GM10847 (cell line): ENCODE results near the gene EN2.

ENCODE experiments used
- POLR2A ChIP-seq: IDR thresholded peaks from 2 replicates; pipeline ENCODE4 v1.6.1; 2011; ENCODE audit not compliant: insufficient read length; ENCODE audit errors: extremely low read depth

EN2 gene

DNA sequence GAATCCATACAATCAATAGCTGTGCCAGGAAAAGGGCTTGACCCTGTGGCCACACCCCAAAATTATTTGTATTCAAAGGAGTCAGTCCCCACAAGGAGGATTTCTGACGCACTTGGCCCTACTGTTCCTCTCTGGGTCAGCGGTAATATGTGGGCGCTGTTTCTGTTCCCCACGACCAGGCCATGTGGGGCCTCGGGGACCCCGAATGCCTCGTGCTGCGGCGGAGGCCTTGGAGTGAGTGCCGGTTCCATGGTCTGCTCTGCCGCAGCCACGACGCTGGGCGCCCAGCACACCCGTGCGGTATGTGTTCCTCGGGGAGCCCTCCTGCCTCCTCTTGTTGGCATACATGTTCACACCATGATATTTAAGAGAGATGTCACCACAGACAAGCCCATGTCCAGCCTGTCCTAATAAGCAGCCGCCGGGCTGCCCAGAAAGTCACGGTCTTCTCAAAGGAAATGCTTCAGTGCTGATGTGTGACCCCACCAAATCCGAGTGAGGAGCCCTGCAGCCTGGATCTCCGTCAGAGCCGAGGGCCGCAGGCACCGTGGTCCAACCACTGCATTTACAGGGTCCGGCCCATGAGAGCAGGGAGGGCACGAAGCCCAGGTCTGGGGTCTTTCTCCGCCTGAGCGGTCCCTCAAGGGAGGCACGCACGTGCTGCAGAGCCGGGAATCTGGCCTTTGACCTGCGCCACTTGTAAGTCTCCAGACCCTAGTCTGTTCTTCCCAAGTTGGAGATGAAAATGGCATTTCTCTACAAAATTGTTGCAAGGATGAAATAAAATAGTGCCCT lies 36.0 kb downstream of the EN2 start:
- no peak for TF ChIP-seq POLR2A

- no peak for TF ChIP-seq POLR2A
Measured at GRCh38 chr7:155494551-155494950, 36.6 kb downstream of the EN2 start.

DNA sequence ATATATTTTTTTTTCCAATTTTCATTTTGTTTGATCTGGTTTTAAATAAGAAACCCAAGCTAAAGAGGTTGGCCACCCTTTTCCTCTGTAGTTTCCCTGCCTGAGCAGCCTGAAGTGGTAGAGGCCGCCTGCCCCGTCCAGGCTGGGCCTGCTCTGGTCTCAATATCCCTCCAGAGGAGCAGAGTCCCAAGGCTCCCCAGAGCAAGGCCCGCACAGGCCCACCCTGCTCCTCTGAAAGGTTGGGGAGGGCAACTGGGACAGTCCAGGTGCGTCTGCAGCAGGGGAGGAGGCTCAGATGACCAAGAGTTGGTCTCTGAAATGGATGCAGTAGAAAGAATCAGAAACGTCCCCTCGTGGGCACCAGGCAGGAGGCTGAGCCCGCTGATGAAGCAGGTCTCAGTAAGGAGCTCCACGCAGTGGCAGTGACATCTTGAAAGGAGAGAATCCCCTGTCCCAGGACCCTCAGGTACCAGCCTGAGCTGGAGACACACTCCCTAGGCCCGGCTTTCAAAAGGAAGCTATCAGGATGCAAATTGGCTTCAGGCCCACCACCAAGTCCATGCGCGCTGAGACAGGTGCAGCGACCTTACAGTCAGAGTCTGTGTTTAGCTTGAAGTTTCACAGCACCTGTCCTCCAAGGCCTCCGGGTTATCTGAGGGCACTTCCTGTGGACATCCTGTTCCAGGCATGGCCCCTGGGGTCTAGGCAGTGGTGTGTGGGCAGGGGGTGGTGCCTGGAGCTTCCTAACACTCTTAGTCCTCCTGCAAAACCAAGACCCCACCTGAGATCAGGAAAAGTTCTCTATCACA lies 37.7 kb downstream of the EN2 start:
- no peak for TF ChIP-seq POLR2A

DNA sequence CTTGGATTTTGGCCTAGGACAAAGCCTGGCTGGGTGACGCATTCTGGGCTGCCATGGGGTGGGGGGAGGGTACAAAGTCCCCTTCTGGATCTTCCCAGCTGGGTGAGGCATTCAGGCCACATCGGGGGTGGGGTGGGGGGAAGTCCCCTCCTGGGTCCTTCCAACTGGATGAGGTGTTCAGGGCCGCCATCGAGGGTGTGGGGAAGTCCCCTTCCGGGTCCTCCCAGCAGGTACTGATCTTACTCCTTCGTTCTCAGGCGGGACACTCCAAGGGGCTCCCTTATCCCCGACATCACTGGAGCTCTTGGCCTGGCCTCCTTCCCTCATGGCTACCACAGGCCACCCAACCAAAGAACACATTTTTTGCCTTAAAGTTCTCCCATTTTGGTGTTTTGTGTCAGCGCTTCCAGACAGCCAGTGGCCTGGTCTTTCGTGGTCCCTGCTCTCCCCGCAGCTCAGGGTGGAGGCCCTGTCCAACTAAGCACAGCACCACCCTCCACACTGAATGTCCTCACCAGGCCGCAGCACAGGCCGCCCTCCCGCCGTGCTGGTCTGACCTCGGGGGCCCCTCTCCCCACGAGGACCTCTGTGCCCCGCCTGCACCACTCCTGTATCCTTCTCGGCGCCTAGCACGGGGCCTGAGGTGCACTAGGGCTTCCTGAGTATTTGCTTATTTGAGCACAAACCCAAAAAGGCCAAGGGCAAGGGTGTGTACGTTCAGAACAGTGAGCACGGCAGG lies 38.5 kb downstream of the EN2 start:
- no peak for TF ChIP-seq POLR2A

- TF ChIP-seq POLR2A = no peak
Measured at GRCh38 chr7:155497149-155497901, 39.4 kb downstream of the EN2 start.

DNA sequence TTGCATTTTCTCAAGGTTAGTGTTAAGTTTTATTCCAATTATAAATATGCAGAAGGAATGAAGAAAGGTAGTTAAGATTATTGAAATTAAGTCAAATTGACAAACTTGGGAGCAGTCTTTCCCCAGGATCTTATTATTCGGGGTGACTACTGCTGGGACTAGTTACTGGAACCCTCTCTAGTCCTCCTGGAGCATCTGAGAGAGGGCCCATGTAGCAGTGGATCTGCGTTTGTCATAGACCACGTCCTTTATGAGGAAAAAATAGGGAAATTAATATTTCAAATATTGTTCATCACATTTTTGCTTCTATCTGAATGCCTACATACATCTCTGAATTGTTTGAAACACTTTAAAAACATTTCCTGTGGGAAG lies 47.5 kb downstream of the EN2 start:
- no peak for TF ChIP-seq POLR2A

DNA sequence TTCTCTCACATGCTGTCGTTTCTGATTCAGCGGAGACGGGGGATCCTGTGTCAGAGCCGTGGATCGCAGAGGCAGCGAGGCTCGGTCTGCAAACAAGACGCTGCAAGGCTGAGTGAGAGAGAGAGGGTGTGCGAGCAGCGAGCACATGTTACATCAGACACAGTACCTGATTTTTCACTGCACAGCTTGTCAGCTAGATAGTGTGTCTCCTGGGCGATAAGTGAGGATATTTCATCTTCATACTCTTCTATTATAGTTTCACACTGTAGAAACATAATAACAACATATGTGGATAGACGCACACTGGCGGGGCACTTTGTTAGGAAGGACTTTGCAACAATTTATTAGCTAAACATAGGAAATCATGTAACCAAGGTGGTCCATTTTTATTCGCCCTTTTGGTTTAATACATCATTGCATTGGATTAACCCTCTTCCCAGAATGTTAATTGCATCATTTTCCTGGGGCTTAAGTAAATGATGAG lies 49.0 kb downstream of the EN2 start:
- TF ChIP-seq POLR2A = no peak

- no peak for TF ChIP-seq POLR2A
Measured at GRCh38 chr7:155507576-155507975, 49.6 kb downstream of the EN2 start.

DNA sequence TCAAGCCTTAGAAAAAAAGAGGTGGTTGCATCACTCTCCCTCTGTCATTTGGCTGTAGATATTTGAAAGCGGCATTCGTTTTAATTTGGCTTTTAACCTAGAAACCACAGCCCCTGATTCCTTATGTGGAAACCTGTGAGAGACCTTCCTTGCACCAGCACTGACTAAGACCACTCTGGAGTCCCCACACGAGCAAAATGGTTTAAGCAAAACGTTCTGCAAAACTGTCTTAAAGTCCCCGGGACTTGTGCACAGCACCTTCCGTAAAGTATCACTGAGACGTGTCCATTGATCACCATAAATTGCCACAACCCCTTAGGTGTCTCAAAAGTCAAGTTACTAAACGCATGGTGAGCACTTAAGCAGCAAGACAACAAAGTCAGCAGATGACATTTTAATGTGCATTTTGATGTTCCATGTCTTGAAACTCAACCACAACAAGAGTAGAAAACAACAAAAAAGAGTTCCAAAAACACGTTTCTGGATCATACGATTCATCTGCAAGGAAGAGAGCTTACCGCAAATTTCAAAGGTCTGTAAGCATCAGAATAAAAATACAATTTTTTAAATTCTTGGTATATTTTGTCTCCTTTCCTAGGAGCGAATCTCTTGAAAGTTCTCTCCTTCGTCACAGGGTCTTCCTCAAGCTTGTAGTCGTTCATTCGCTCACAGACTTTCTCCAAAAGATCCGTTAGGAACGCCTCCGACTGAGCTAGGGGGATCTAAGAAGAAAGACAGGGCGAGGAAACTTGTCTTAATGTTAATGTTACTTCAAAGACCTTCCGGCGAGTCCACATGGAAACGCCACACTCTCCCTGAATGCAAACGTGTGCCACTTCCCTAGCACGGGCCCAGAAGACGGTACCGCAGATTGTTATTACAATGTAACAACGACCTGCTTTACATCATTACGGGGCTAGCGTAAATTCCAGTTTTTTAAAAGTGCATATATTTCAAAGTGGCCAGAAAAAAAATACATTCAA lies 50.7 kb downstream of the EN2 start:
- TF ChIP-seq POLR2A = no peak

GRCh38 chr7:155509359-155509724 lies 51.4 kb downstream of the EN2 start:
- no peak for TF ChIP-seq POLR2A

DNA sequence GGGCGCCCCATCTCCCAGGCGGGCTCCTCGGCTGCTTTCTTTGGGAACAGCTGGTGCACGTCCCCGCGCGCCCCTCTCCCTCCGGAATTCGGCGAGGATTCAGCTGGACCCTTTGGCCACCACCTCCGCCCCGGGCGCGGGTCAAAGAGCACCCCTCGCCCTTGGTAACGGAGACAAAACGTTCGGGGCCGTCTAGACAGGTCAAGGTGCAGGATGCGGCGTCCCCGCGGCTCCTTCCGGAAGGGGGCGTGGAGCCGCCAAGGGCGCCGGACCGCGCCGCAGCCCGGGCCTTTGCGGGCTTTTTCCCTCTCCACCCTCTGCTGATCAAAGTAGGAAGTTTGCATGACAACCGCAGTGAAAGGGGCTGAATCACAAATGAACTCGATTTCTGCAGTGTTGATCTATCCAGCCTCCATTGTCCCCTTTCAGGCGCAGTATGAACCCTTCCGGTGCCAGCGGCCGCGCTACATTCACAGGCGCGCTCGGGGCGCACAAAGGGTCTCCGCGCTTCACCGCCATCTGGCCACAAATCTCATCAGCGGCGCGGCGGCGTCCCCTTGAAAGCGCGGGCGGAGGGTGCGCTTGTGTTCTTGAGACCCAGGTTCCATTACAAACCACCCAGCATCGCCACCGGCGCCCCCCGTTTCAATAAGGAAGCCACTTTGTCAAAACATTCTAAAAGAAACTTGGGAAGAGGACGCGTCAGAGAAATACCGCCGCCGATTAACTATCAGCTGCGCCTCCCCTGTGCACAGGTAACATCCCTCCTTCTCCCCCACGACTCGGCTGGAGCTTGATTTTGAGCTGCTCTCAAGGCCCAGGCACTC lies 52.0 kb downstream of the EN2 start:
- TF ChIP-seq POLR2A = no peak

GRCh38 chr7:155510975-155511701 lies 53.2 kb downstream of the EN2 start:
- no peak for TF ChIP-seq POLR2A

DNA sequence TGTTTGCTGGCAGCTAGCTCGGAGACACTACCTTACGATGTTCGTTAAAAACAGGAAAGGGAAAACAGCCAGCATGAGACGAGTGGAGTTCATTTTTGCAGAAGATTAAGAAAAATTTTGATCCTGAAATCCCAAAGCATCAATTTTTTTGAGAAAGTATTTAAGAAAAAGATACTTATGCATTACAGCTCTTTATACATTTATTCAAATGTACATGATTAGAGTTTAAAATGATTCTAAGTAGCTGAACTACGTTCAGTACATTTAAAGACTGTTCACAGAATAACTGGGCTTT lies 53.7 kb downstream of the EN2 start:
- TF ChIP-seq POLR2A = no peak
